GM13976 (cell line): ENCODE results near the gene CCDC149.

ENCODE experiments used
- DNase-seq: peaks from one replicate; pipeline ENCODE4 v3.0.0; 2012; ENCODE audit warnings: low spot score
- in situ Hi-C: fragments of 300-500 bp; cut with MboI; formaldehyde crosslinking; loops from one replicate; pipeline ENCODE4 v1.12.0; 2022; ENCODE audit warnings: low sequenced_read_pairs, mixed read lengths, inconsistent platforms; ENCODE audit not compliant: unreplicated experiment
- TF ChIP-seq, protein P1 (sequence below): IDR thresholded peaks from 2 replicates; pipeline ENCODE4 v1.5.1; 2012; ENCODE audit warnings: borderline replicate concordance, mild to moderate bottlenecking; ENCODE audit not compliant: insufficient read depth; ENCODE audit errors: extremely low read depth, missing control alignments, control extremely low read depth

Gene CCDC149

DNA sequence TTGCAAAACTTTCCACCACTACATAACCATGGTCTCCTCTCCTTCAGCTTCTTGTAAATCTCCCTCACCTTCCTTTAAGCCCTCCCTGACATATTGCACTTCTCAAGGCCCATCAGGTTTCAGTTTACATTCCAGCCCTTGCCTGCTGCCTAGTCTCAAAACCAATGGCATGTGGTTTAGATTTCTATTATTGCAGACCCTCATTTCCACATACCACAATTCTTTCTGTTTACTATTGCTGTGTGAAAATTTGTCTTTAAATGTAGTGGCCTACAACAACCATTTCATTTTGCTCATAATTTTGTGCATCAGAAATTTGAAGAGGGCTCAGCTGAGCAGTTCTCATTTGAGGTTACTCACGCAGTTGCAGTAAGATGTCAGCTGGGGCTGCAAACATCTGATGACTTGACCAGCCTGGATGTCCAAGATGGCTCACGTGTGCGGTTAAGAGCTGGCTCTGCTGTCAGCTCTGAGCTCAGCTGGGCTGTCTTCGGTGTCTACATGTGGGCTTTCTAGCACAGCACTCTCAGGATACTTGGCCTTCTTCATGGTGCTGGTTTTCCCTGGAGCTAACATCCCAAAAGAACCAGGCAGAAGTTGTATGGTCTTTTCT lies 147.4 kb downstream of the CCDC149 start:
- in situ Hi-C loops: no loop called here
- TF ChIP-seq, protein P1, sequence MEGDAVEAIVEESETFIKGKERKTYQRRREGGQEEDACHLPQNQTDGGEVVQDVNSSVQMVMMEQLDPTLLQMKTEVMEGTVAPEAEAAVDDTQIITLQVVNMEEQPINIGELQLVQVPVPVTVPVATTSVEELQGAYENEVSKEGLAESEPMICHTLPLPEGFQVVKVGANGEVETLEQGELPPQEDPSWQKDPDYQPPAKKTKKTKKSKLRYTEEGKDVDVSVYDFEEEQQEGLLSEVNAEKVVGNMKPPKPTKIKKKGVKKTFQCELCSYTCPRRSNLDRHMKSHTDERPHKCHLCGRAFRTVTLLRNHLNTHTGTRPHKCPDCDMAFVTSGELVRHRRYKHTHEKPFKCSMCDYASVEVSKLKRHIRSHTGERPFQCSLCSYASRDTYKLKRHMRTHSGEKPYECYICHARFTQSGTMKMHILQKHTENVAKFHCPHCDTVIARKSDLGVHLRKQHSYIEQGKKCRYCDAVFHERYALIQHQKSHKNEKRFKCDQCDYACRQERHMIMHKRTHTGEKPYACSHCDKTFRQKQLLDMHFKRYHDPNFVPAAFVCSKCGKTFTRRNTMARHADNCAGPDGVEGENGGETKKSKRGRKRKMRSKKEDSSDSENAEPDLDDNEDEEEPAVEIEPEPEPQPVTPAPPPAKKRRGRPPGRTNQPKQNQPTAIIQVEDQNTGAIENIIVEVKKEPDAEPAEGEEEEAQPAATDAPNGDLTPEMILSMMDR: no peak
- no peak for DNase-seq

DNA sequence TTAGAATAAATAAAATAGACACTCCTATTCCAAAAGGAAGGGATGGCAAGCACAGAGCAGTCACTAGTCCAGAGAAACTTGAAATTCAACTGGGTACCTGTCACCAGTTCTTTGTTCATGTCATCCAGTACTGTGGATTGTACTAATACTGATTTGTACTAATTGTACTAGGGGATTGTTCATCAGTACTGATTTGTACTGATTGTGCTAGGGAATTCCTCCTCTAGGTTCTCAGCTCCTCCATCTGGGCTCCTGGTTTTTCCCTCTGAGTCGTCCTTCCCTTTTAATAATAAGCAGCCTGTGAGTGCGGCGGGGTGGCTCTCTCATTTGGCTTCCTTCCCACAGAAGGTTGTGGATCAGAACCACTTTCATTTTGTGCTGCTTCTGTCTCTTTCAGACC lies 148.5 kb downstream of the CCDC149 start:
- in situ Hi-C loops: no loop called here
- TF ChIP-seq, protein P1: no peak
- no peak for DNase-seq

DNA sequence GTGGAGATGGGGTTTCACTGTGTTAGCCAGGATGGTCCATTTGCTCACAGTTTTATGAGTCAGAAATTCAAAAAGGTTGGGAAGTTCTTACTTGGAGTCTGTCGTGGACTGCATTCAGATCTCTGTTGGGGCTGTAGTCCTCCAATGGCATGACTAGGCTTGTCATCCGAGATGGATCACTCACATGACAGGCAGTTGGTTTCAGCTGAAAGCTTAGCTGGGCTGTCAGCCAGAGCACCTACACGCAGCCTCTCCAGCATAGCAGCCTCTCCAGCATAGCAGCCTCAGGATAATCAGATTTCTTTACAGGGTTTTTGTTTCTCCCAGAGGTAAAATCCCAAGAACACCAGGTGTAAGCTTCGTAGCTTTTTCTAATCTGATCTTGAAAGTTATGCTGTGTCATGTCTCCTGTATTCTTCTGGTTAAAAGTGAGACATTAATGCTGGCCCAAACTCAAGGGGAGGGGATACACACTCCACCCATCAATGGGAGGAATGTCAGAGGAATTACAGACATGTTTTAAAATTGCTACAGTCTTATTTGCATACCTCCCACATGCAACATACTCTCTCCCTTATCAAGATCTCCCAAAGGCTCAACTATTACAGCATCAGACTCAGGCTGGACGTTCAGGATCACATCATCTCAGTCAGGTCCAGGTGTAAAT lies 149.1 kb downstream of the CCDC149 start:
- DNase-seq: no peak
- TF ChIP-seq, protein P1: no peak
- in situ Hi-C loops: no loop called here
